B cell (primary cell): ENCODE data around the gene RAI1. TPM values are rescaled to one million over a fixed set of nuclear protein-coding genes. Genes with fewer than 3 reads are reported as not detected.

Experiments
- ATAC-seq: fragments of 200-7000 bp; cut with Tn5 transposase; one replicate; pipeline ENCODE4 v1.10.0; 2021; ENCODE audit warnings: low read depth, mild to moderate bottlenecking, moderate number of reproducible peaks, moderate library complexity
- CTCF ChIA-PET: fragments of 350-600 bp; sonication (Branson Sonifier 250); formaldehyde crosslinking; loops from one replicate; lab custom pipeline; 2021; ENCODE audit warnings: antibody characterized with exemption, inconsistent platforms; lab: Charles Lee
- POLR2A ChIA-PET: fragments of 350-600 bp; sonication (Branson Sonifier 250); formaldehyde crosslinking; loops from one replicate; lab custom pipeline; 2021; ENCODE audit warnings: antibody characterized with exemption; lab: Charles Lee
- DNase-seq: peaks from one replicate; pipeline ENCODE4 v3.0.0; 2013
- H2AFZ ChIP-seq: 2 replicates; pipeline ENCODE4 v1.6.1; 2012; ENCODE audit warnings: mild to moderate bottlenecking, low read depth, low read length; ENCODE audit not compliant: insufficient read depth, poor library complexity, severe bottlenecking
- H3K27ac ChIP-seq, 2 donors: 1 replicate in 1 of 2; 2 replicates in 1 of 2; pipeline ENCODE4 v1.5.1; 2012 to 2013; ENCODE audit warnings: low read length in 2 of 2, mild to moderate bottlenecking in 2 of 2, moderate library complexity in 1 of 2
- H3K27me3 ChIP-seq, 4 experiments: fragments of 200-600 bp in 1 of 4; sonication (generic) in 1 of 4; replicated peaks in 1 of 4; 1 replicate in 2 of 4; 2 replicates in 2 of 4; pipeline versions ENCODE4 v1.6.1 to v1.7.0; 2013 to 2016; ENCODE audit warnings: low read length in 3 of 4, mild to moderate bottlenecking in 2 of 4, mixed read lengths in 1 of 4, moderate library complexity in 1 of 4; ENCODE audit not compliant: insufficient read depth in 4 of 4, control insufficient read depth in 3 of 4; ENCODE audit errors: control extremely low read depth in 1 of 4
- H3K36me3 ChIP-seq, 2 experiments: replicated peaks in 1 of 2; 1 replicate in 1 of 2; 2 replicates in 1 of 2; pipeline versions ENCODE4 v1.6.1 to v1.7.1; 2013; ENCODE audit warnings: low read length in 1 of 2; ENCODE audit not compliant: insufficient read depth in 2 of 2, control insufficient read depth in 1 of 2; ENCODE audit errors: control extremely low read depth in 1 of 2, extremely low read depth in 1 of 2
- H3K4me1 ChIP-seq, 2 donors: fragments of 200-600 bp in 1 of 2; sonication (generic) in 1 of 2; 1 replicate in 1 of 2; 2 replicates in 1 of 2; pipeline versions ENCODE4 v1.5.1 to v1.6.1; 2013 to 2017; ENCODE audit warnings: low read length in 2 of 2; ENCODE audit not compliant: control insufficient read depth in 2 of 2, insufficient read depth in 2 of 2
- H3K4me2 ChIP-seq: replicated peaks from 2 replicates; pipeline ENCODE3; 2012; ENCODE audit warnings: mild to moderate bottlenecking, low read depth, low read length; ENCODE audit not compliant: poor library complexity, severe bottlenecking
- H3K4me3 ChIP-seq, 5 experiments: fragments of 200-600 bp in 1 of 5; sonication (generic) in 1 of 5; 1 replicate in 3 of 5; 2 replicates in 2 of 5; pipeline versions ENCODE4 v1.5.1 to v1.7.0; 2011 to 2016; ENCODE audit warnings: low read length in 4 of 5, mild to moderate bottlenecking in 4 of 5, low read depth in 2 of 5, control low read depth in 1 of 5, moderate library complexity in 1 of 5; ENCODE audit not compliant: insufficient read depth in 1 of 5; ENCODE audit errors: control extremely low read depth in 1 of 5, extremely low read depth in 1 of 5
- H3K79me2 ChIP-seq: fragments of 200-600 bp; sonication (generic); one replicate; pipeline ENCODE4 v1.6.0; 2016; ENCODE audit warnings: low read length; ENCODE audit not compliant: control insufficient read depth, insufficient read depth
- H3K9ac ChIP-seq: fragments of 200-600 bp; sonication (generic); 2 replicates; pipeline ENCODE4 v1.6.1; 2017; ENCODE audit warnings: mild to moderate bottlenecking, low read length, moderate library complexity
- H3K9me3 ChIP-seq, 3 donors: one replicate each; pipeline versions ENCODE4 v1.6.1 to v1.7.1; 2013; ENCODE audit warnings: low read length in 2 of 3; ENCODE audit not compliant: control insufficient read depth in 2 of 3, insufficient read depth in 1 of 3; ENCODE audit errors: control extremely low read depth in 1 of 3
- H4K20me1 ChIP-seq: 2 replicates; pipeline ENCODE4 v1.6.0; 2012; ENCODE audit warnings: mild to moderate bottlenecking, low read length; ENCODE audit not compliant: insufficient read depth, control insufficient read depth, poor library complexity, severe bottlenecking
- H3K27ac Mint-ChIP-seq: one replicate; pipeline ENCODE4 v1.8.0; 2021; ENCODE audit warnings: mixed read lengths
- H3K27me3 Mint-ChIP-seq: one replicate; pipeline ENCODE4 v1.8.0; 2021; ENCODE audit warnings: mixed read lengths
- H3K4me1 Mint-ChIP-seq: one replicate; pipeline ENCODE4 v1.8.0; 2021; ENCODE audit warnings: mixed read lengths
- H3K4me3 Mint-ChIP-seq: one replicate; pipeline ENCODE4 v1.8.0; 2021; ENCODE audit warnings: mixed read lengths
- H3K9me3 Mint-ChIP-seq: one replicate; pipeline ENCODE4 v1.8.0; 2022; ENCODE audit warnings: mixed read lengths; ENCODE audit not compliant: insufficient read depth
- EZH2 ChIP-seq: IDR thresholded peaks from 2 replicates; pipeline ENCODE4 v1.6.1; 2012; ENCODE audit warnings: borderline replicate concordance, low read depth, mild to moderate bottlenecking, moderate library complexity, low read length; ENCODE audit not compliant: insufficient read depth, poor library complexity, severe bottlenecking
- WGBS: methylation state at CpG from one replicate; pipeline ENCODE4 v1.1.5; 2013; ENCODE audit warnings: missing lambda C conversion rate; ENCODE audit not compliant: insufficient coverage; 5-methylcytosine and 5-hydroxymethylcytosine counted together
- intact Hi-C: fragments of 100-400 bp; cut with micrococcal nuclease; formaldehyde crosslinking; loops from one replicate; pipeline ENCODE4 v1.10.0; 2022
- polyA plus RNA-seq: library from polyadenylated mRNA; depleted of rRNA; stranded (reverse); fragments of >200 nt; gene quantifications from 2 replicates; pipeline ENCODE4 v1.2.3, GENCODE V29; 2012
- total RNA-seq, 2 donors: library from RNA; stranded (reverse); fragments of 120-200 nt in 1 of 2; gene quantifications; 1 replicate in 1 of 2; 2 replicates in 1 of 2; pipeline versions ENCODE4 v1.2.3 to v1.2.4, GENCODE V29; 2013 to 2022
- TF ChIP-seq, protein P1 (sequence below): fragments of 200-600 bp; IDR thresholded peaks from one replicate; pipeline ENCODE4 v1.8.0; 2022; ENCODE audit warnings: antibody characterized with exemption, mild to moderate bottlenecking

RAI1 gene
- total and polyA plus RNA-seq, 2 donors (not counting 1 experiment from before 2014, with no cell fraction given) = 4.7 to 34.0 TPM

DNA sequence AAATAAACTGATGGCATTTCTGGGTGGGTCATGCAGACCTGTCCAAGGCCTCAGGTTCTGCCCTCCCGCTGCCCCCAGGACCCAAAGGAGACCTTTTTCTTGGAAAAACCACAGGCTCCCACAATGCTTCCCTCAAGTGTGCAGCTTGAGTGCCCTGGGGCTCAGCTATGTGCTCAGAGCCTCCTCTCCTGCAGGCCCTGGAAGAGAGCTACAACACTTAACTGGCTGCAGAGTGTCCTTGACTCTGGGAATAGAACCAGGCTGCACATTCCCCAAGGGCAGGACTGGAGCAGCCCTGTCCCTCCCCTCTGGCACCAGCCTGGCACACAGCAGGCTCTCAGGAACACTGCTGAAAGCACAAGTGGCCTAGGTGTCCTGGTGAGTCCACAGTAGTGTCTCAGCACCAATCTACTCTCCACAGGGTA is 160.4 kb downstream of the RAI1 start:
- H3K79me2 ChIP-seq = no peaks in the 10 kb centered on the region
- no peak overlapping the region for H2AFZ ChIP-seq
- TF ChIP-seq EZH2 = no peak
- TF ChIP-seq, protein P1, sequence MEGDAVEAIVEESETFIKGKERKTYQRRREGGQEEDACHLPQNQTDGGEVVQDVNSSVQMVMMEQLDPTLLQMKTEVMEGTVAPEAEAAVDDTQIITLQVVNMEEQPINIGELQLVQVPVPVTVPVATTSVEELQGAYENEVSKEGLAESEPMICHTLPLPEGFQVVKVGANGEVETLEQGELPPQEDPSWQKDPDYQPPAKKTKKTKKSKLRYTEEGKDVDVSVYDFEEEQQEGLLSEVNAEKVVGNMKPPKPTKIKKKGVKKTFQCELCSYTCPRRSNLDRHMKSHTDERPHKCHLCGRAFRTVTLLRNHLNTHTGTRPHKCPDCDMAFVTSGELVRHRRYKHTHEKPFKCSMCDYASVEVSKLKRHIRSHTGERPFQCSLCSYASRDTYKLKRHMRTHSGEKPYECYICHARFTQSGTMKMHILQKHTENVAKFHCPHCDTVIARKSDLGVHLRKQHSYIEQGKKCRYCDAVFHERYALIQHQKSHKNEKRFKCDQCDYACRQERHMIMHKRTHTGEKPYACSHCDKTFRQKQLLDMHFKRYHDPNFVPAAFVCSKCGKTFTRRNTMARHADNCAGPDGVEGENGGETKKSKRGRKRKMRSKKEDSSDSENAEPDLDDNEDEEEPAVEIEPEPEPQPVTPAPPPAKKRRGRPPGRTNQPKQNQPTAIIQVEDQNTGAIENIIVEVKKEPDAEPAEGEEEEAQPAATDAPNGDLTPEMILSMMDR = no peak
- H3K36me3 ChIP-seq = no peaks in the 10 kb centered on the region
- Mint-ChIP-seq H3K4me1 (peaks cover 29% of the 10 kb centered on the region), H3K27me3 (no peaks in the 10 kb centered on the region), H3K4me3 (no peak overlapping the region), H3K9me3 (no peaks in the 10 kb centered on the region), H3K27ac (peak overlapping the region; percentile 86)
- no peaks in the 10 kb centered on the region for H3K9me3 ChIP-seq
- H3K9ac ChIP-seq = no peak overlapping the region
- intact Hi-C loops = no loop called here
- DNase-seq (no peak), ATAC-seq (no peak)
- no peaks in the 10 kb centered on the region for H3K27me3 ChIP-seq
- peak overlapping the region in 1 of 2 donors; percentile 97 for H3K27ac ChIP-seq
- CTCF ChIA-PET = interaction anchor here (1.1 to 3.2 kb wide), 2 partner anchors 29 to 159 kb away, joined by 4 to 13 read pairs; no protein-coding TSS in a partner anchor
- peaks cover 20 to 37% of the 10 kb centered on the region in 2 donors for H3K4me1 ChIP-seq
- H3K4me2 ChIP-seq = no peak overlapping the region
- H4K20me1 ChIP-seq = peaks cover under 1% of the 10 kb centered on the region
- H3K4me3 ChIP-seq = no peak overlapping the region
- WGBS = 91% methylated on average over 1 of the region's 1 CpG
- POLR2A ChIA-PET = interaction anchor here (0.5 to 1.5 kb wide), 2 partner anchors 8 to 13 kb away, joined by 4 read pairs; no protein-coding TSS in a partner anchor

- DNase-seq (no peak), ATAC-seq (no peak)
- 92% methylated on average over 8 of the region's 9 CpGs for WGBS
- Mint-ChIP-seq H3K27me3 (no peaks in the 10 kb centered on the region), H3K9me3 (no peaks in the 10 kb centered on the region), H3K27ac (no peak overlapping the region), H3K4me1 (peaks cover 24% of the 10 kb centered on the region), H3K4me3 (no peak overlapping the region)
- Histone ChIP-seq H3K36me3 (no peaks in the 10 kb centered on the region), H3K9me3 (no peaks in the 10 kb centered on the region), H3K4me2 (no peak overlapping the region), H4K20me1 (no peaks in the 10 kb centered on the region), H3K27ac (no peak overlapping the region), H3K27me3 (no peaks in the 10 kb centered on the region), H3K79me2 (no peaks in the 10 kb centered on the region), H3K9ac (no peak overlapping the region), H3K4me1 (peaks cover 16 to 32% of the 10 kb centered on the region in 2 donors), H2AFZ (no peak overlapping the region), H3K4me3 (no peak overlapping the region)
- intact Hi-C loops = no loop called here
- CTCF ChIA-PET = interaction anchor here (3.2 kb wide), 1 partner anchor 30 kb away, joined by 13 read pairs; no protein-coding TSS in a partner anchor
- TF ChIP-seq, protein P1 = no peak
- no peak for TF ChIP-seq EZH2
- POLR2A ChIA-PET = interaction anchor here (0.5 to 1.5 kb wide), 2 partner anchors 8 to 108 kb away, joined by 3 to 4 read pairs; no protein-coding TSS in a partner anchor
These were observed 161.0 kb downstream of the RAI1 start for GRCh38 chr17:17842111-17842876.
